Cardiac muscle cell (in vitro differentiated cells and primary cell): ENCODE data around the gene PARP8. TPM values are rescaled to one million over a fixed set of nuclear protein-coding genes. Genes with fewer than 3 reads are reported as not detected.
A peak's percentile ranks its signal among the peaks of the same experiment; 100 is the strongest.
"Not testable (repeated sequence)": the region's sequence is repeated elsewhere in the genome, so short reads cannot be mapped to it uniquely, and the experiment has no call there.

Experiments used
- DNase-seq, 2 donors: peaks; one replicate each; pipeline versions ENCODE4 v3.0.0 to v3.0.0-alpha.2; 2010 to 2017; ENCODE audit warnings: low read depth in 1 of 2, low spot score in 1 of 2
- H3K27ac ChIP-seq: fragments of 200-600 bp; sonication (generic); 2 replicates; pipeline ENCODE4 v1.5.1; 2016
- H3K27me3 ChIP-seq: fragments of 200-600 bp; sonication (generic); 2 replicates; pipeline ENCODE4 v1.6.0; 2016; ENCODE audit warnings: control low read depth
- H3K36me3 ChIP-seq: fragments of 200-600 bp; sonication (generic); 2 replicates; pipeline ENCODE4 v1.5.1; 2016; ENCODE audit warnings: control low read depth
- H3K4me1 ChIP-seq: fragments of 200-600 bp; sonication (generic); 2 replicates; pipeline ENCODE4 v1.8.1; 2017; ENCODE audit warnings: low read depth, mild to moderate bottlenecking, mixed run types
- H3K4me3 ChIP-seq: fragments of 200-600 bp; sonication (generic); 2 replicates; pipeline ENCODE4 v1.5.1; 2016; ENCODE audit warnings: mild to moderate bottlenecking
- H3K9me3 ChIP-seq: fragments of 200-600 bp; sonication (generic); 2 replicates; pipeline ENCODE4 v1.5.1; 2017; ENCODE audit warnings: low read depth, mild to moderate bottlenecking, control low read depth
- CTCF ChIP-seq: IDR thresholded peaks from 2 replicates; pipeline ENCODE4 v1.5.1; 2012; ENCODE audit warnings: low read depth, mild to moderate bottlenecking, low read length
- polyA plus RNA-seq: library from polyadenylated mRNA; unstranded; fragments of >200 nt; fragmentation: Nextera tagmentation; extraction: Ambion mirVana; gene quantifications from 2 replicates; pipeline ENCODE4 v1.2.1, GENCODE V29; 2016
- total RNA-seq: library from RNA; depleted of rRNA; stranded (reverse); fragments of >200 nt; gene quantifications from 2 replicates; pipeline ENCODE4 v1.2.3, GENCODE V29; 2016

Gene PARP8
- total and polyA plus RNA-seq, 2 experiments from 2014 or later: 18.2 to 19.8 TPM

GRCh38 chr5:50665091-50665490 lies 1.3 kb upstream of the PARP8 start:
- H3K27me3 ChIP-seq: no peaks in the 10 kb centered on the region
- no peak for DNase-seq
- H3K36me3 ChIP-seq: no peaks in the 10 kb centered on the region
- H3K27ac ChIP-seq: no peak overlapping the region
- no peak for TF ChIP-seq CTCF
- H3K4me1 ChIP-seq: peaks cover 6% of the 10 kb centered on the region
- no peaks in the 10 kb centered on the region for H3K9me3 ChIP-seq
- no peak overlapping the region for H3K4me3 ChIP-seq

- H3K4me3 ChIP-seq: peak overlapping the region; percentile 72
- H3K27ac ChIP-seq, H3K4me1 ChIP-seq, H3K27me3 ChIP-seq, H3K9me3 ChIP-seq, DNase-seq, H3K36me3 ChIP-seq: not testable (repeated sequence)
Measured at GRCh38 chr5:50665761-50666202, 655 bp upstream of the PARP8 start.

GRCh38 chr5:50667023-50667652 lies 701 bp downstream of the PARP8 start:
- Histone ChIP-seq H3K4me3 (peak overlapping the region; percentile 72), H3K27me3 (no peaks in the 10 kb centered on the region), H3K27ac (peak overlapping the region; percentile 33), H3K36me3 (no peaks in the 10 kb centered on the region), H3K9me3 (no peaks in the 10 kb centered on the region), H3K4me1 (peaks cover 6% of the 10 kb centered on the region)
- DNase-seq: peak; percentile 70 to 74
- no peak for TF ChIP-seq CTCF

GRCh38 chr5:50667653-50668595 lies 1.5 kb downstream of the PARP8 start:
- H3K9me3 ChIP-seq: no peaks in the 10 kb centered on the region
- peaks cover 6% of the 10 kb centered on the region for H3K4me1 ChIP-seq
- DNase-seq: peak; percentile 64 to 77
- peak overlapping the region; percentile 72 for H3K4me3 ChIP-seq
- no peaks in the 10 kb centered on the region for H3K27me3 ChIP-seq
- H3K36me3 ChIP-seq: no peaks in the 10 kb centered on the region
- no peak for TF ChIP-seq CTCF
- H3K27ac ChIP-seq: peak overlapping the region; percentile 33

GRCh38 chr5:50668636-50669035 lies 2.2 kb downstream of the PARP8 start:
- H3K4me1 ChIP-seq, H3K9me3 ChIP-seq, DNase-seq, H3K27ac ChIP-seq, H3K27me3 ChIP-seq, H3K36me3 ChIP-seq: not testable (repeated sequence)
- H3K4me3 ChIP-seq: peak overlapping the region; percentile 72

- Histone ChIP-seq H3K4me1 (peaks cover 10% of the 10 kb centered on the region), H3K4me3 (no peak overlapping the region), H3K27ac (no peak overlapping the region), H3K27me3 (no peaks in the 10 kb centered on the region), H3K9me3 (no peaks in the 10 kb centered on the region), H3K36me3 (no peaks in the 10 kb centered on the region)
- DNase-seq: no peak
- TF ChIP-seq CTCF: no peak
Measured at GRCh38 chr5:50672663-50673062, 6.2 kb downstream of the PARP8 start.

GRCh38 chr5:50673444-50673843 lies 7.0 kb downstream of the PARP8 start:
- H3K36me3 ChIP-seq, H3K27me3 ChIP-seq, H3K4me3 ChIP-seq, H3K27ac ChIP-seq, H3K9me3 ChIP-seq, DNase-seq: not testable (repeated sequence)
- H3K4me1 ChIP-seq: peaks cover 14% of the 10 kb centered on the region
